CD14-positive monocyte (primary cell): ENCODE data around the gene PATL1. TPM values are rescaled to one million over a fixed set of nuclear protein-coding genes. Genes with fewer than 3 reads are reported as not detected.

Experiments
- DNase-seq, 3 donors: peaks; one replicate each; pipeline ENCODE4 v3.0.0-alpha.2; 2011 to 2022
- H2AFZ ChIP-seq: 2 replicates; pipeline ENCODE4 v1.6.0; 2012; ENCODE audit warnings: mild to moderate bottlenecking, low read depth, low read length, inconsistent platforms; ENCODE audit not compliant: insufficient read depth, poor library complexity, severe bottlenecking
- H3K27ac ChIP-seq, 2 donors: 1 replicate in 1 of 2; 2 replicates in 1 of 2; pipeline ENCODE4 v1.5.1; 2012 to 2013; ENCODE audit warnings: low read length in 2 of 2, control low read depth in 1 of 2, inconsistent platforms in 1 of 2, low read depth in 1 of 2, mild to moderate bottlenecking in 1 of 2
- H3K27me3 ChIP-seq, 2 donors: one replicate each; pipeline versions ENCODE4 v1.6.0 to v1.6.1; 2011 to 2013; ENCODE audit warnings: low read length in 2 of 2; ENCODE audit not compliant: control insufficient read depth in 2 of 2, insufficient read depth in 2 of 2
- H3K36me3 ChIP-seq, 2 donors: replicated peaks in 1 of 2; 1 replicate in 1 of 2; 2 replicates in 1 of 2; pipeline versions ENCODE4 v1.5.1 to v1.6.1; 2012 to 2013; ENCODE audit warnings: low read length in 2 of 2, control low read depth in 1 of 2, inconsistent platforms in 1 of 2, mild to moderate bottlenecking in 1 of 2; ENCODE audit not compliant: insufficient read depth in 2 of 2, control insufficient read depth in 1 of 2
- H3K4me1 ChIP-seq, 2 donors: 1 replicate in 1 of 2; 2 replicates in 1 of 2; pipeline versions ENCODE4 v1.5.1 to v1.6.1; 2012 to 2013; ENCODE audit warnings: low read length in 2 of 2, control low read depth in 1 of 2, inconsistent platforms in 1 of 2, mild to moderate bottlenecking in 1 of 2, moderate library complexity in 1 of 2; ENCODE audit not compliant: insufficient read depth in 2 of 2, control insufficient read depth in 1 of 2
- H3K4me2 ChIP-seq: replicated peaks from 2 replicates; pipeline ENCODE3; 2012; ENCODE audit warnings: low read length, moderate library complexity, mild to moderate bottlenecking; ENCODE audit not compliant: poor library complexity, severe bottlenecking; ENCODE audit errors: extremely low read depth
- H3K4me3 ChIP-seq, 3 experiments: fragments of 200-600 bp in 1 of 3; sonication (generic) in 1 of 3; replicated peaks in 1 of 3; 1 replicate in 2 of 3; 2 replicates in 1 of 3; pipeline ENCODE4 v1.5.1; 2011 to 2013; ENCODE audit warnings: low read length in 3 of 3, mild to moderate bottlenecking in 3 of 3, control low read depth in 2 of 3, low read depth in 2 of 3, inconsistent platforms in 1 of 3, moderate library complexity in 1 of 3
- H3K79me2 ChIP-seq: 2 replicates; pipeline ENCODE4 v1.6.0; 2012; ENCODE audit warnings: mild to moderate bottlenecking, control low read depth, inconsistent platforms, low read length, moderate library complexity; ENCODE audit not compliant: insufficient read depth
- H3K9ac ChIP-seq: 2 replicates; pipeline ENCODE4 v1.6.0; 2017; ENCODE audit warnings: low read length, mild to moderate bottlenecking; ENCODE audit not compliant: insufficient read depth, poor library complexity, severe bottlenecking
- H3K9me3 ChIP-seq, 2 donors: replicated peaks in 1 of 2; 1 replicate in 1 of 2; 2 replicates in 1 of 2; pipeline versions ENCODE4 v1.5.1 to v1.6.1; 2012 to 2013; ENCODE audit warnings: low read length in 2 of 2, control low read depth in 1 of 2; ENCODE audit not compliant: control insufficient read depth in 1 of 2, insufficient read depth in 1 of 2
- H4K20me1 ChIP-seq: 2 replicates; pipeline ENCODE4 v1.6.0; 2012; ENCODE audit warnings: mild to moderate bottlenecking, low read length, control low read depth, moderate library complexity; ENCODE audit not compliant: insufficient read depth
- H3K27ac Mint-ChIP-seq, 7 donors: one replicate each; pipeline ENCODE4 v1.8.0; 2020; ENCODE audit warnings: mild to moderate bottlenecking in 7 of 7, mixed read lengths in 7 of 7, moderate library complexity in 6 of 7, inconsistent platforms in 2 of 7
- H3K27me3 Mint-ChIP-seq, 3 donors: one replicate each; pipeline ENCODE4 v1.8.0; 2021 to 2022; ENCODE audit warnings: low read depth in 3 of 3, mild to moderate bottlenecking in 3 of 3, mixed read lengths in 3 of 3, moderate library complexity in 3 of 3, inconsistent platforms in 1 of 3
- H3K36me3 Mint-ChIP-seq, 2 donors: one replicate each; pipeline ENCODE4 v1.8.0; 2020; ENCODE audit warnings: mixed read lengths in 2 of 2, inconsistent platforms in 1 of 2, mild to moderate bottlenecking in 1 of 2
- H3K4me1 Mint-ChIP-seq: one replicate; pipeline ENCODE4 v1.8.0; 2020; ENCODE audit warnings: mild to moderate bottlenecking, mixed read lengths
- H3K4me3 Mint-ChIP-seq, 2 donors: one replicate each; pipeline ENCODE4 v1.8.0; 2020; ENCODE audit warnings: mild to moderate bottlenecking in 2 of 2, mixed read lengths in 2 of 2, moderate library complexity in 1 of 2
- H3K9me3 Mint-ChIP-seq, 7 donors: one replicate each; pipeline ENCODE4 v1.8.0; 2020 to 2022; ENCODE audit warnings: mixed read lengths in 7 of 7, mild to moderate bottlenecking in 6 of 7, moderate library complexity in 6 of 7, inconsistent platforms in 2 of 7
- CTCF ChIP-seq: fragments of 200-600 bp; IDR thresholded peaks from one replicate; pipeline ENCODE4 v1.8.0; 2022; ENCODE audit warnings: antibody characterized with exemption, mild to moderate bottlenecking
- WGBS: methylation state at CpG from one replicate; pipeline ENCODE4 v1.1.5; 2013; ENCODE audit warnings: missing lambda C conversion rate; ENCODE audit not compliant: insufficient coverage; 5-methylcytosine and 5-hydroxymethylcytosine counted together
- intact Hi-C, 2 donors: fragments of 100-400 bp; cut with micrococcal nuclease; formaldehyde crosslinking; loops; one replicate each; pipeline versions ENCODE4 v1.15.0 to v1.15.1; 2023
- polyA plus RNA-seq, 3 donors: library from polyadenylated mRNA; depleted of rRNA in 1 of 3; unstranded in 2 of 3; stranded (reverse) in 1 of 3; fragments of 300-500 nt in 2 of 3; fragments of >200 nt in 1 of 3; fragmentation: Illumina TruSeq in 2 of 3; gene quantifications; 1 replicate in 2 of 3; 2 replicates in 1 of 3; pipeline ENCODE4 v1.2.3, GENCODE V29; 2012 to 2021

PATL1 gene
- polyA plus RNA-seq, 3 donors: 4.1 to 49.3 (median 5.1) TPM

DNA sequence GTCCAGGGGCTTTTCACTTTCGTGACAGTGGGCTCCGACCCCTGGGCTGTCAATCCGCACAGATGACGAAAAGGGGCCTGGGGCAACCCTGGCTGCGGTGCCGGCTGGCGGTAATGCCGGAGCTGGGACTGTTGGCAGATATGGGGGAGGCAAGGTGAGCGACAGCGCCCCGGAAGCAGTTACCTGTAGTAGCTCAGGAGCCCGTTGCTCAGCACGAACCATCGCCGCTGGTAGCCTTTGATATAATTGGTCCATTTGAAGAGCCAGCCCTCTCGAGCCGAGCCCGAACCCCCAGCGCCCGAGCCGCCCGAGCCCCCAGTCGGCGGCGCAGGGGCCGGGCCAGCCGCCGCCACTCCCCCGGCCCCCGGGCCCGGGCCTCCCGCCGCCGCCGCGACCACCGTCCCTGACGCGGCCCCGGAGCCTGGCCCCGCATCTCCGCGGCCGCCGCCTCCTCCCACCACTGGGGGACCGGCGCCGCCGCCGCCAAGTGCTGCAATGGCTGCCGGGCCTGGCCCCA, 53.7 kb downstream of the PATL1 start:
- WGBS: under 1% methylated on average over 51 of the region's 51 CpGs

More for the DNA sequence above, 53.7 kb downstream of the PATL1 start:
- Mint-ChIP-seq H3K27ac (peak overlapping the region; percentile 87 to 99 (median 96)), H3K4me3 (peak overlapping the region; percentile 88 to 98), H3K9me3 (no peaks in the 10 kb centered on the region), H3K36me3 (peaks cover 8 to 14% of the 10 kb centered on the region in 2 donors), H3K27me3 (peaks cover 0 to 3% (median 0%) of the 10 kb centered on the region in 3 donors), H3K4me1 (peaks cover 36% of the 10 kb centered on the region)
- Histone ChIP-seq H3K9me3 (no peaks in the 10 kb centered on the region), H3K4me3 (peak overlapping the region; percentile 81 to 93 (median 90)), H2AFZ (peak overlapping the region; percentile 64), H3K9ac (peak overlapping the region; percentile 83), H3K36me3 (peaks cover 4 to 29% of the 10 kb centered on the region in 2 donors), H4K20me1 (peaks cover 29% of the 10 kb centered on the region), H3K79me2 (peaks cover 50% of the 10 kb centered on the region), H3K27me3 (no peaks in the 10 kb centered on the region), H3K27ac (peak overlapping the region; percentile 83 to 96), H3K4me1 (peaks cover 22 to 34% of the 10 kb centered on the region in 2 donors), H3K4me2 (peak overlapping the region; percentile 95)
- TF ChIP-seq CTCF: no peak
- peak in 2 of 3 donors; percentile 6 to 46 for DNase-seq
- intact Hi-C loops: loop anchor here (5.0 kb wide), 2 partner anchors 52 to 1038 kb away; partner anchors contain the start of genes LPXN (in 1 of the 2), PATL1 (in 1 of the 2) and ZFP91 (in 1 of the 2)
